C4-2B (cell line): ENCODE measurements around the gene PTPN21.

Experiments used
- ZFX ChIP-seq: fragments of 450-650 bp; IDR thresholded peaks from 2 replicates; pipeline ENCODE4 v1.6.1; 2017
- TF ChIP-seq, protein P1 (sequence below): fragments of 450-650 bp; conservative IDR thresholded peaks from 2 replicates; pipeline ENCODE4 v1.5.1; 2017; ENCODE audit warnings: mild to moderate bottlenecking

DNA sequence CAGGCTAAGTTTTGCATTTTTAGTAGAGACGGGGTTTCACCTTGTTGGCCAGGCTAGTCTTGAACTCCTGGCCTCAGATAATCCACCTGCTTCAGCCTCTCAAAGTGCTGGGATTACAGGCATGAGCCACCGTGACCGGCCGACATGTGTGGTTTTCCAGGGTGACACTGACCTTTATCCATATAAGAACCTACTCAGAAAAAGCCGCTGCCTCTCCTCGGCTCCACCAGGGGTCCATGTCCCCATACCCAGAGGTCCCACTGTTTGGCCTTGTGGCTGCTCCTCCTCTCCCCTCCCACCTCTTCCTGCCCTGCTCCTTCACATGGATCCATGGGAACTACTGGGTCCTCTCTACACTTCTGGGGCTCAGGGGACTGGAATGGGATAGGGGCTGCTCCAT lies 64.6 kb downstream of the PTPN21 start:
- TF ChIP-seq, protein P1, sequence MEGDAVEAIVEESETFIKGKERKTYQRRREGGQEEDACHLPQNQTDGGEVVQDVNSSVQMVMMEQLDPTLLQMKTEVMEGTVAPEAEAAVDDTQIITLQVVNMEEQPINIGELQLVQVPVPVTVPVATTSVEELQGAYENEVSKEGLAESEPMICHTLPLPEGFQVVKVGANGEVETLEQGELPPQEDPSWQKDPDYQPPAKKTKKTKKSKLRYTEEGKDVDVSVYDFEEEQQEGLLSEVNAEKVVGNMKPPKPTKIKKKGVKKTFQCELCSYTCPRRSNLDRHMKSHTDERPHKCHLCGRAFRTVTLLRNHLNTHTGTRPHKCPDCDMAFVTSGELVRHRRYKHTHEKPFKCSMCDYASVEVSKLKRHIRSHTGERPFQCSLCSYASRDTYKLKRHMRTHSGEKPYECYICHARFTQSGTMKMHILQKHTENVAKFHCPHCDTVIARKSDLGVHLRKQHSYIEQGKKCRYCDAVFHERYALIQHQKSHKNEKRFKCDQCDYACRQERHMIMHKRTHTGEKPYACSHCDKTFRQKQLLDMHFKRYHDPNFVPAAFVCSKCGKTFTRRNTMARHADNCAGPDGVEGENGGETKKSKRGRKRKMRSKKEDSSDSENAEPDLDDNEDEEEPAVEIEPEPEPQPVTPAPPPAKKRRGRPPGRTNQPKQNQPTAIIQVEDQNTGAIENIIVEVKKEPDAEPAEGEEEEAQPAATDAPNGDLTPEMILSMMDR, result no peak
- no peak for TF ChIP-seq ZFX
